ENCODE results near the gene PCF11.

PCF11 gene

DNA sequence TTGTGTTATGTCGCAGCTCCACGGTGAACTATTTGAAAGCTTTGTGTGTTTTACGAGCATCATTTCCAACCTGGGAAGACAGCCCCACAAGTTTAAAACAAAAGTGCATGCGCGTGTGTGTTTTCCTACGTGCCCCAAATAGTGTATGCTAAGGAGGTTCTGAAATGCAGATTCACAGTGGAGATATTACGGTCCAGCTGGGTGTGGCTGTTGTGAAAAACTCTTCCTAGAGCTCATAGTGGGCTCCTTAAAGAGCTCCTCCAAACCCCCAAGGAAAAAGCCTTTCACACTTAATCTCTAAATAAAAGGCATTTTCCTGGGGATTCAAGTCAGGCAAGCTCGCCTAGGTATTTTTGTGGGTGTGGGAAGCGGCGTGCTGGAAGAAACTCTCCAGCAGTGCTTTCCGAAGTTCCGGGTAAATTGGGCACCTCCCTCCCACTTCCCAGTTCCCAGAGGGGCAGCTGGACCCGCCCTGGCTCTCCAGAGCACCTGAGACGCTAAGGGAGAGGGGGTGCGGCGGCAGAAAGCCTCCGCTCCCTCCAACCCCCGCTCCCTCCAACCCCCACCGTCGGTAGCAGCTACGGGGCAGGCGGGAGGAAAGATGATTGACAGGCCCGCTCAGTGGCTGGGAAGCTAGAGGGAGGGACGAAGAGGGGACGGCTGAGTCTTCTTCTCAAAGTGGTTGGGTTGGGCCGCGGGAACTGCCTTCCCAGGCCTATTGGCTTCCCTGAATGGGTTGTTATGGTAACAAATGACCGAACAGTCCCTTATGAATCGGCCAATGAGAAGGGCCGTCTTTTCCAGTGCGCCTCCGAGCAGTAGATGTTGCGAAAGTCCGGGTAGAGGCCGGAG, 561 bp upstream of the PCF11 start:
- peak; percentile 97 for DNase-seq

DNA sequence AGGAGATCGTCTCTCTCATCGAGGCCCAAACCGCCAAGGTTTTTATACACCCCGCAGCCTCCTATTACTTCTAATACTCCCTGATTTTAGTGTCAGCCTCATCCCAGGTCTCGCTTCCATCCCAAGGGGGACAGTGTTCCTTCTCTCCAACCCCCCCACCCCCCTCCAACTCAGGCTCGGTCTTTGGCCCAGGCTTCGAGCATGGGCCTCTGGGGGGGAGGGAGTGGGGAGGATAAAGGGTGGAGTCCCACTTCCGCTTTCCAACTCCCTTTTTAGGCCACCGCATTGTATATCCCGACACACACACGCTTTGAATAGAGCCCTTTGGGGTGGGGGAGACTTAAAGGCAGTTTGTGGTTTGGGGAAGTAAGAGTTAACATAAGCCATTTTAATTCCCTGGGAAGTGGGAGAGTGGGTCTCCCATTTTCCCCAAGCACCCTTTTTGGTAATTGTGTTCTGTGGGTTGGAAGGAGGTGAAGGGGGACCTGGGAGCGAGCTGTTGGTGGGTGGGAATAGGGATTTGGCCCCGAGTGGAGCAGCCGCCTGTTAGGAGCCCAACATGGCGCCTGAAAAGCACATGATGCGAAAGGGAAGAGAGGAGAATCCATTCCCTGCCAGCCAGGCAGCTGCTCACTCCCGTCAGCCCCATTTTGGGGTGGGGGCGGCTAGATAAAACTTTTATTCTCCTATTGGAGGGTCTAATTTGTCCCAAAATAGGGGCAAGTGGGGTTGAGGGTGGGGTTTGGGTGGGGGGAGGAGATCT, 844 bp downstream of the PCF11 start:
- DNase-seq: peak; percentile 59

DNA sequence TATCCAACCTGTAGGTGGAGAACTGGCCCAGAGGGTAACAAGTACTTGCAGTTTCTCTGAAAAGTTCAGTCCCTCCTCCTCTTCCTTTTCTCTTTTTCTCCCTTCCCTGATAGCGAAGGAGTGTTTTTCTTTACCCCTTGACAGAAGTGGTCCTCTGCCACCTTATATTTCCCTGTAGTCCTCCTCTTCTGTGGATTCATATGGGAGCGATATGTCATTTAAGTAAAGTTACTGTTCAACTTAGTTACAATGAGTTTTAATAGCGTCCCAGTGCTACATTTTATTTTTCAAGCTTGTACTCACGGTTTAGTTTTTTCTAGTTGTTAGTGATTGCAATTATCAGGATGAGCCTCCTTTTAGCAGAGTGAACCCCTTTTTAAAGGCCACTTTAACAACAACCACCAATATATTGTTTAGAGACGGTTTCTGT, 1.4 kb downstream of the PCF11 start:
- no peak for DNase-seq

DNA sequence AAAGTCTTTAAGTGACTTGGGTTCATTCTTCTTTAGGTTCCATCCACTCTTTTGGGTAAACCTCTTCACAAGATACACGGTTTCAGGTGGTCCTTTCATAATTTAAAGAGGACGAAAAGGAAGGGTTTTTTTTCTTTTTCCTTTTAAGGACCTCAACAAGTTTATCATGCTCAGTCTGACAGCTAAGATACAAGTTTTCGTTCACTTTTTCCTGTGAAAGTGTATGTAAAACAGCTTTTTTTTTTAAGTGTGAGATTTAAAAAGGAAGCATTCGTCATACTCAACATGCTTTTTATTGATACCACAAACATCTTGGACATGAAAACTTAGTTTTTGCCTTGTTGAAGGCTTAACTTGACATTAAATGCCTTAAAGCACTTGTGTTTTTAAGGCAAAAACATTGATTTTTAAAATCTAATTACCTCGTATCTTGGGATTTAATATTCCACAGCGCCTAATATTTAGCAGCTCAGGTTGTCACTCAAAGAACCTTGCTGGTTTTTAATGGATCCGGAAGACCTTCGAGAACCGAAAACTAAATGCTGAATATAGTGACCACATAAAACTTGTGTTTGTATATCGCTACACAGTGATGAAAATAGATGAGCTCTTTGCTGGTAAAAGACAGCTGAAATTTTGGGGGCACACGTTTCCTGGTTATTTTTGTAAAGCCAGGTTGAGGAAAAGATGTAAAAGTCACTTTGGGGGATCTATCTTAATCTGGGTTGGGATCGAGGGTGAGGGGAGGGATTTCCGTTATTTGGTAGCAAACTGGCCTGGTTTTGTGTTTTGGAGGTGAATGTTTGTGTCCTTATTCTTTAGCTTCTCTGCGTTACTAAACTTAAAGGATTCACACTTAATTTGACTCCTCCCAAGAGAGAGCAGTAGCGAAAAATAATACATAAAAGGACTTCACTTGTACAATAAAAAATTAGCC, 2.3 kb downstream of the PCF11 start:
- DNase-seq: no peak

DNA sequence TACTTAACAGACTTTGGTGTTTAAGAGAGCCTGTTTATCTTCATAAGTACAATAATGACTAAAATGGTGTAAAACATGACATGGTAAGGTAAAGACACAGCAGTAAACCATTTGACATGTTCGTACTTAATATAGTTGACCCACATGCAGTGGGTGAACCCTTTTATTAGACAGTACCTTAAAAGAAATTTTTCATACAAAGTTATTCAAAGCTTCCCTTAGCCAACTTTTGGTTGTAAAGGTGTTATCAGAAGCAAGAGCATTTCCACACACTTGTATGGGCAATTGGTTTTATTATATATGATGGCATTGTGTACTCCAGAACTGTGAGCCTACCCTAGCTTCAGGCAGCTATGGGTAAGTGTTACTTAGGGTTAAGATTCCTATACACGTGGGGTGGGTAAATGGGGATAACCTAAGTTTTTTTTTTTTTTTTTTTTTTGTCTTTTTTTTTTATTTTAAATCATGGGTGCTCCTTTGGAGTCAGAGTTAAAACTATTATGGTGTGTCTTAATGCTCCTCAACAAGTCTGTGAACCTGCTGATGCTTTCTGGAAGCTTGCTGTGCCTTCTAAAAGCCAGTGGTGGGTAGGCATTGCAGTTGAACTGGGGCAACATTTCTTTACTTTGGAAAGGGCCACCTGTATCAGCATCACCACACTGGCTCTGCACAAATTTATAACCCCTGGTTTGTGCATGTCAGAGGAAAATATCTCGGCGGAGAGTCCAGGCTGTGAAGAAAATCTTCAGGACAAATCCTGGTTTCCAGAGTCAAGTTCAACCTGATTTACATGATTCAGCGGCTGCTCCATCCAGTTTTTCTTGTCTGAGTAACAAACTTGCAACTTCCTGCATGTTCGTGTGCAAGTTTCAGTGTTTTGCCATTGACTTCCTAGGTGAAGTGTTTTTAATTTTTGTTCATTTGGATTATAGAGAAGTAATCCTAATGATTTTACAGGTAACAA, 3.3 kb downstream of the PCF11 start:
- no peak for DNase-seq

DNA sequence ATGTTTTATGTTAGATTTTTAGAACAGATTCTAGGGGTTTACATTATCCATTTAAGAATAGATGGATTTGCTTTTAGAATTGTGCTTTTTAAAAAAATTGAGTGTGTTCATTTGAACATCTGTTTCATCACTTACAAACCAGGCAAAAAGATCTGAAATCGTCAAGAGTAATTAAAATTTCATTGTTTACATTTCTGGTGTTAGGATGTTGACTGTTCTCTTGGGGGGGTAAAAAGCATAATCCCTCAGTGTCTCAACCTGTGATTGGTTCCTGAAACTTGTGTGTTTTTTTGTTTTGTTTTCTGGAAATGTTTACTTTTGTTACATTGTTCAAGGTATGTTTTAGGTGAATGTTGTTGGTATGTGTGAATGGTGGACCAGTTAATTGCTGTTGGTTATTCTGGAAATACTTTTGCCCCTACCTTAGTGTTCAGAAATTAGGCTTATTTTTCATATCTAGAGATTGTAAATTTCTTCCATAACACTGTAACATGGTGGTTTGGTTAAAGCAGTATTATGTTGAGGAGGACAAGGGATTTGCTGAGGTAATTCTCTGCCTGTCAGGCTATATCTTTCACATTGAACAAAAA, 4.8 kb downstream of the PCF11 start:
- no peak for DNase-seq

DNA sequence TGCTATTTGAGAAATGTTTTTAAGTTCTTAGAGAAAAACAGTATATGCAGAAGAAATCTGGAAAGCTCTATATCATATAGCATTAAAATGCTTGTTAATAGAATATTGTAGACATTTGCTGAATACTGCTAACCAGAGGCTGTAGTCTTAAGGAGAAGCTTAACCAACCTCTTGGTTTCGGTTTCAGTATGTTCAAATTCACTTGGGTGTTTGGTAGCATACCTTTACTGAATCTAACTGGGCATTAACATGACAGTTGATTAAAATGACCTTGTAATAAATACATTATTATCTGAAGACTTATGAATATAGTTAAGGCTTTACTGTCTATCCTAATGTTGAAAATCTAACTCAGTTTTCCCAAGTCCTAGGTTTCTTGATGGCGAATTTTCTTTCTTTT, 5.4 kb downstream of the PCF11 start:
- DNase-seq: no peak

DNA sequence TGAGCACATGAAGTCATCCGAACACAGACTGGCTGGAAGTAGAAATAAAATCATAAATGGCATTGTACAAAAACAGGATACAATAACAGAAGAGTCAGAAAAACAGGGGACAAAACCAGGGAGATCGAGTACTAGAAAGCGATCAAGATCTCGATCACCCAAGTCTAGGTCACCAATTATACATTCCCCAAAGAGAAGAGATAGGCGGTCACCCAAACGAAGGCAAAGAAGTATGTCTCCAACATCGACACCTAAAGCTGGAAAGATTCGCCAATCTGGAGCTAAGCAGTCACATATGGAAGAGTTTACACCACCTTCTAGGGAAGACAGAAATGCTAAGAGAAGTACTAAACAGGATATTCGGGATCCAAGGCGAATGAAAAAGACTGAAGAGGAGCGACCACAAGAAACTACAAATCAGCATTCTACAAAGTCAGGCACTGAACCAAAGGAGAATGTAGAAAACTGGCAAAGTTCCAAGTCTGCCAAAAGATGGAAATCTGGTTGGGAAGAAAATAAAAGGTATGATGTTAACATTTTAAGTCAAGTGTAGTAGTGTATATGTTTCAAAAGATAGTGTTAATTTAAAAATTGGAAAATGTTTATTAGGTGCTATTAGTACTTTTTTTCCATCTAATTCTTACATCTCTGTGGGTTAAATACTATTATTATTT, 9.4 kb downstream of the PCF11 start:
- no peak for DNase-seq

DNA sequence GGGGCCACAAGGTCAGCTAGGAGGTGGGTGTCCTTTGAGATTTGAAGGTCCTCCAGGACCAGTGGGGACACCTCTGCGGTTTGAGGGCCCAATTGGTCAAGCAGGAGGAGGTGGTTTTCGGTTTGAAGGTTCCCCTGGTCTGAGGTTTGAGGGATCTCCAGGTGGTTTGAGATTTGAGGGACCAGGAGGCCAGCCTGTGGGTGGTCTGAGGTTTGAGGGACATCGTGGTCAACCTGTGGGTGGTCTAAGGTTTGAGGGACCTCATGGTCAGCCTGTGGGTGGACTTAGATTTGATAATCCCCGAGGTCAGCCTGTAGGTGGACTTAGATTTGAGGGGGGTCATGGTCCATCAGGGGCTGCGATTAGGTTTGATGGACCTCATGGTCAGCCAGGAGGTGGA, 11.8 kb downstream of the PCF11 start:
- no peak for DNase-seq

DNA sequence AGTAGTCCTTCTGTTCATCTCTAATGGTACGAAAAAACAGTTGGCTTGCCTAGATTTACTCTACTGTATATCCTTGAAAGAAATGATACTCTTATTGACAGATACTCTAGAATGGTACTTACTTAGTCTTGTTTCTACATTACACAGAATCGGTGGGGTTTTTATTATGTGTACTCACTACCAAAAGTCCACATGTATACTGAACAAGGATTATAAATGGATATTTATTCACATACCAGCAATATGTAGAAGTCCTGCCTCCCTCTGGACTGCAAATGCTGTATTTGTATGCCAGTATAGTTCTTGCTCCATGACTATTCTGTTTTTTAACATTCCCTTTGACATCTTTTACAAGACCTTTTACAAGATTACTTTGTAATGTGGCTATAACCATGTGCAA, 13.9 kb downstream of the PCF11 start:
- DNase-seq: no peak

DNA sequence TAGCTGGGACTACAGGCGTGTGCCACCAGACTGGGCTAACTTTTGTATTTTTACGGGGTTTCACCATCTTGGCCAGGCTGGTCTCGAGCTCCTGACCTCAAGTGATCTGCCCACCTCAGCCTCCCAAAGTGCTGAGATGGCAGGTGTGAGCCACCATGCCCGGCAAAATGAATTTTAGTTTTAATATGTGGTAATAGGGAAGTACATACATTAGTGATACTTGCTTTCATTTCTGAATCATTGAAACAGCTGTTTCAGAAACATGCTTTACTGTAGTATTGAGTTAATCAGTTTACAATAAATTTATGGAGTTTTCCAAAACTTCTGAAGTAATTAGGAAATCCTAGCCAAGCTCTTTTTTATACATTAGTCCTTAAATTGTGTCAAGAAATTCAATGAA, 15.6 kb downstream of the PCF11 start:
- no peak for DNase-seq

DNA sequence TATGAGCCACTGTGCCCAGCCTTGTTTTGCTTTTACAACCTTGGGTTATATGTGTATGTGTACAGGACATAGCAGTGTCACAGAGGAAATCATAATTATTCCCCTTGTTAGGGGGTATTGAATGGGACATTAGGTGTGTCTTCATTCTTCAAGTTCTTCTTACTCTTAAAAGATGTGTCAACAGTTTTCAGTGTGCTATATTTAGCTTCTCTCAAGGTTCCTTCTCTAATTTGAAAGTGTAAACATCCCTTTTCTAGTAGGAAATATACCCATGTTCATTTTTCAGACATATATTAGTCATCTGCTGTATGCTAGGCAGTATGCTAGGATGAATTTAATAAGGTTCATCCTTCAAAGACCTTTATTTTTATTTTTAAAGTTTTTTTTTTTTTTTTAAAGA, 17.1 kb downstream of the PCF11 start:
- no peak for DNase-seq

DNA sequence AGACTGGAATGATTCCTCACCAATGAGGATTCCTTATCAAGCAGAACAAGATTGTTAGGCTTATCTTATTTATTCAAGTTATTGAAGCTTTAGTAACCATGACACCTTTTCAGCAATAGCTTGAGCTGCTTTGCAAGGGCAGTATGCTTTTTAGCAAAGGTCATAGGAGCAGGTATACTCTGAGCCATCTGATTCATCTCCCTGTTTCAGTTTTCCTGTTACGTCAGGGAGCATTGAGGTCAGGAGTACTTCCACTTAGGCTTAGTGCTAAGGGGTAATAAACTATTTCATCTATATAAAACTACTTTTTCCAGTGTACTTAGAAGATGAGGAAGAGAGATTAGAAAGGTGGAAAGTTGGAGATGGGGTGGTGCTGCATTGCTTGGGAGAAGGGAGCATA, 18.9 kb downstream of the PCF11 start:
- no peak for DNase-seq

DNA sequence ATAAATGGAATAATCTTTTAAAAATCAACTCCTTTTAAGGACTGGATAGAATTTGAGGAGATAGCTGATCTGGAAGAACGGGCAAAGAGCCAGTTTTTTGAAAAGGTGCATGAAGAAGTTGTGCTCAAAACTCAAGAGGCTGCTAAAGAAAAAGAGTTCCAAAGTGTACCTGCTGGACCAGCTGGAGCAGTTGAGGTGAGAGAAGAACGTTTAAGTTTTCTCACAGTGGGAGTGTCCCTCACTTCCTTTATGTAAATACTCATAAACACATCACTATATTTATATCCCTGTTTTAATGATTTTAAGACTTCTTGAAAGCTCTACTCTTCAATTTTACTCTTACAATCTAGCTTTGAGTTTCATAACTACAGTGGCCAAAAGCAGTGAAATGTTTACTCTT, 24.9 kb downstream of the PCF11 start:
- no peak for DNase-seq

DNA sequence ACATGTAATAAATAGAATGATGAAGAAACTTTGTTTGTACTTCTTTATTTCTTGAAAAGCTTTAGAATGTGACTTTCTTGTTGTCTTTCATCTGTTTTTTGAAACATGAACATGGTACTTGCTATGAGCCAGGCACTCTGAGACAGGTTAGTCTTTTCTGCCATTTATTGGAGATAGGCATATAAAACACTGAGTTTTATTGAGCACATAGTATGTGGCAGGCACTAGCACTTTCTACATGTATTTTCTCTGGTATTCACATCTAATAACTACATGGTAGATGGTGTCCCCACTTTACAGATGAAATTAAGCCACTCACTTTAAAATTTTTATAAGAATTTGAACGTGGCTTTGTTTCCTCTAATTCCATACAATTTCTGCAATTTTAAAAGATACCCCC, 28.8 kb downstream of the PCF11 start:
- no peak for DNase-seq

DNA sequence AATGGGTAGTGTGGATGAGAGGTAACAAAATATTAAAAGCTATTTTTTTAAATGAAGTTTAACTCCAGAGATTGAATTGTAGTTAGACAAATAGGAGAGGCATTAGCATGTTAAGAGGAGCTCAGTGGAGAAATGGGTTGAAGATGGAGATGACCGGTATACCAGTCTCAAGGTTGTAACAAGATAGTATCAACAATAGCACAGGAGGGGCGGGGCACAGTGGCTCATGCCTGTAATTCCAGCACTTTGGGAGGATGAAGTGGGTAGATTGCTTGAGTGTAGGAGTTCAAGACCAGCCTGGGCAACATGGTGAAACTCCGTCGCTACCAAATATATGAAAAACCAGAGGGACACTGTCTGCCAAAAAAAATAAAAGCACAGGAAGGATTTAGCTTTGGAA, 30.5 kb downstream of the PCF11 start:
- DNase-seq: no peak

DNA sequence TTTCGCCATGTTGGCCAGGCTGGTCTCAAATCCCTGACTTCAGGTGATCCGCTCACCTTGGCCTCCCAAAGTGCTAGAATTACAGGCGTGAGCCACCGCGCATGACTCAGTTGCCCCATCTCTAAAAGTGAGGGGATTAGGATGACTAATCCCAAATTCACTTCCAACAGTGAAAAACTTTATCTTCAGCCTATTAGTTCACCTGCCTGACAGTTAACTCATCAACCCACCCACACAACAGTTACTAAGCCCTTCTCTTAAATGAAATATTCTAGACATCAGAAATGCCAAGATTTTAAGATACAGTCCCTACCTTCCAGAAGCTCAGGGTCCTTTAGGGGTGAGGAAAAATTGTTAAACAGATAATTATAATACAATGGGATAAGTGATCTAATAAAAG, 34.6 kb downstream of the PCF11 start:
- no peak for DNase-seq

DNA sequence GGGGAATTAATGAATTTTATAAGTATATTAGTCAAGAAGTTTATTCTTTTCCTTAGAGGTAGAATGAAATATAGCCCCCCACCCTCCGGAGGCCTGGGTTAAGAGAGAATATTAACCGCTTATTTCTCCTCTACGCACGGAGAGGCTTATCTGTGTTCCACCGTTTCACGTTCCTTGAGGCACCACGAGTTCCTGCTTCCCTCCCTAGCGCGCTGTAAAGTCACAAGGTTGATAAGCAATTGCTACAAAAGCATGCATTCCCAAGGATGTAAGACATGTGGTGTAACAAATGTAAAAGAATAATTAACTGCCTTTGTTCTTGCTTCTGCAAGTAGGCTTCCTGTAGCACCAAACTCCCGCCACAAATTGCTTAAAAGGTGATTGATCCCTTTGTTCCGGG, 35.1 kb downstream of the PCF11 start:
- DNase-seq: no peak

DNA sequence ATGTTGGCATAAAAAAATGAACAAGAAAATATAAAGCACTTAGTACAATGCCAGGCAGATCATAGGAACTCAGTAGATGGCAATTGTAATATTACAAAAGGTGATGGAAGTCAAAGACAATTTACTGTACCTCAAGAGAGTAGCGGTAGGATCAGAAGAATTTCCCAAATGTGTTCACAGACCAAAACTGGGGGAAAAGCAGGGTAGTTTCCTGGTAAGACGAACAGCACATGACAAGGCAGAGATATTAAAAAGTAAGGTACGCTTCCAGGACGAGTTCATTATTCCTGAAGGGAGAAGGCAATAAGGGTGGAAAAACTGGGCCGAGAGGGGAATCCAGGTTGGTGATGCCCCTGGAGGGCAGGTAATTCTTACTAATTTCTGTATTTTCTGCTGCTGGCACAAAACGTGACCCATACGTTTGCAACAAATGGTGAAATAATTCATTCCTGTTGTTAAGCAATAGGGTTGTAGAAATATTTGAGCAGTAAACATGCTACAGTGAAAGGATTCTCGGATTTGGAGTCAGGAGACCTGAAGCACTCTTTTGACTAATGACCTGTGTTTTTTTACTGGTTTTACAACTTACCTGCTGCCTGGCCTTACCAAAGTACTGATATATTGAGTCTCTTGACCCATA, 35.8 kb downstream of the PCF11 start:
- no peak for DNase-seq

Measured in activated naive CD4-positive, alpha-beta T cell treated with Interleukin-2 at 50 U/mL for 16 hours (primary cell).